H1 (cell line): ENCODE data around the gene C14orf119. TPM values are rescaled to one million over a fixed set of nuclear protein-coding genes. Genes with fewer than 3 reads are reported as not detected.

ENCODE experiments used
- CBX5 ChIP-seq: fragments of 300-800, 300-1000 bp; sonication (generic); IDR thresholded peaks from 2 replicates; pipeline ENCODE4 v1.7.1; 2016; ENCODE audit warnings: antibody characterized with exemption, low read length, low read depth
- CHD1 ChIP-seq: IDR thresholded peaks from 2 replicates; pipeline ENCODE4 v1.6.1; 2012; ENCODE audit warnings: low read depth, low read length, improper control_type of control experiment
- CREB1 ChIP-seq: IDR thresholded peaks from 2 replicates; pipeline ENCODE4 v1.6.1; 2012; ENCODE audit warnings: inconsistent platforms
- EGR1 ChIP-seq: IDR thresholded peaks from 2 replicates; pipeline ENCODE4 v1.6.1; 2011; ENCODE audit warnings: low read depth, low read length, borderline replicate concordance
- FOSL1 ChIP-seq: IDR thresholded peaks from 2 replicates; pipeline ENCODE4 v1.6.1; 2011; ENCODE audit warnings: mild to moderate bottlenecking, low read depth, low read length, moderate library complexity; ENCODE audit not compliant: insufficient read depth
- KDM5A ChIP-seq: fragments of 200-600 bp; IDR thresholded peaks from 2 replicates; pipeline ENCODE4 v1.7.1; 2012; ENCODE audit warnings: mild to moderate bottlenecking, low read length, inconsistent platforms, mixed read lengths
- MAFK ChIP-seq: IDR thresholded peaks from 2 replicates; pipeline ENCODE4 v1.6.1; 2012; ENCODE audit warnings: low read depth, mild to moderate bottlenecking, improper control_type of control experiment, low read length
- PHF8 ChIP-seq: fragments of 200-600 bp; sonication (generic); conservative IDR thresholded peaks from 2 replicates; pipeline ENCODE4 v1.7.1; 2012; ENCODE audit warnings: low read depth, mild to moderate bottlenecking, inconsistent platforms, low read length, moderate library complexity
- POLR2AphosphoS5 ChIP-seq: IDR thresholded peaks from 2 replicates; pipeline ENCODE4 v1.6.1; 2011; ENCODE audit warnings: low read depth, low read length
- RFX5 ChIP-seq: IDR thresholded peaks from 2 replicates; pipeline ENCODE4 v1.6.1; 2011; ENCODE audit warnings: low read depth, low read length, improper control_type of control experiment, borderline replicate concordance
- RXRA ChIP-seq: IDR thresholded peaks from 2 replicates; pipeline ENCODE4 v1.6.1; 2011; ENCODE audit warnings: low read depth, mild to moderate bottlenecking, low read length, moderate library complexity; ENCODE audit not compliant: insufficient read depth
- SIN3A ChIP-seq, 2 experiments: IDR thresholded peaks in 1 of 2; conservative IDR thresholded peaks in 1 of 2; 2 replicates each; pipeline ENCODE4 v1.6.1; 2011 to 2012; ENCODE audit warnings: low read length in 2 of 2, improper control_type of control experiment in 1 of 2, low read depth in 1 of 2, mild to moderate bottlenecking in 1 of 2
- SIRT6 ChIP-seq: IDR thresholded peaks from one replicate; pipeline ENCODE4 v1.7.1; 2012; ENCODE audit warnings: low read length, inconsistent platforms
- SIX5 ChIP-seq: IDR thresholded peaks from 2 replicates; pipeline ENCODE4 v1.6.1; 2011; ENCODE audit warnings: mild to moderate bottlenecking, low read depth, low read length
- SP1 ChIP-seq: IDR thresholded peaks from 2 replicates; pipeline ENCODE4 v1.6.1; 2011; ENCODE audit warnings: low read depth, low read length
- SP4 ChIP-seq: IDR thresholded peaks from 2 replicates; pipeline ENCODE4 v1.6.1; 2012; ENCODE audit warnings: low read length, inconsistent platforms
- SUZ12 ChIP-seq: fragments of 200-600 bp; sonication (generic); IDR thresholded peaks from 2 replicates; pipeline ENCODE4 v1.6.1; 2012; ENCODE audit warnings: mild to moderate bottlenecking, inconsistent platforms, low read length, moderate library complexity, mixed read lengths
- TAF1 ChIP-seq: IDR thresholded peaks from 2 replicates; pipeline ENCODE4 v1.6.1; 2011; ENCODE audit warnings: mild to moderate bottlenecking, low read depth, low read length
- TAF7 ChIP-seq: optimal IDR thresholded peaks from 2 replicates; pipeline ENCODE3; 2011; ENCODE audit warnings: low read depth, mild to moderate bottlenecking, inconsistent platforms, low read length, moderate library complexity, borderline replicate concordance
- TBP ChIP-seq: IDR thresholded peaks from 2 replicates; pipeline ENCODE4 v1.6.1; 2011; ENCODE audit warnings: low read depth, low read length, improper control_type of control experiment
- TCF12 ChIP-seq: IDR thresholded peaks from 2 replicates; pipeline ENCODE4 v1.6.1; 2011; ENCODE audit warnings: low read depth, mild to moderate bottlenecking, low read length
- polyA plus RNA-seq, 7 experiments: library from polyadenylated mRNA; depleted of rRNA in 3 of 7; stranded (reverse) in 5 of 7; unstranded in 2 of 7; fragments of >200 nt in 5 of 7; fragments of 200-250 nt in 2 of 7; gene quantifications; 1 replicate in 5 of 7; 2 replicates in 1 of 7; 4 replicates in 1 of 7; pipeline versions ENCODE4 v1.2.1 to v1.2.3, GENCODE V29; 2011 to 2013; ENCODE audit warnings: missing spikeins in 2 of 7, mixed read lengths in 2 of 7
- total RNA-seq: library from RNA; stranded (reverse); fragmentation: NEBNext Ultra II Directional; extraction: Animal tissue kit (Norgen Biotek cat#: 25700); gene quantifications from 2 replicates; pipeline ENCODE4 v1.2.1, GENCODE V29; 2021
- TF ChIP-seq, protein P1 (sequence below): IDR thresholded peaks from 2 replicates; pipeline ENCODE4 v1.6.1; 2012; ENCODE audit warnings: low read length, inconsistent platforms

Gene C14orf119
- total and polyA plus RNA-seq, 2 of the 8 experiments (the other 6 are each of a cell fraction or from before 2014, with no cell fraction given), result 78.1 to 94.0 TPM

DNA sequence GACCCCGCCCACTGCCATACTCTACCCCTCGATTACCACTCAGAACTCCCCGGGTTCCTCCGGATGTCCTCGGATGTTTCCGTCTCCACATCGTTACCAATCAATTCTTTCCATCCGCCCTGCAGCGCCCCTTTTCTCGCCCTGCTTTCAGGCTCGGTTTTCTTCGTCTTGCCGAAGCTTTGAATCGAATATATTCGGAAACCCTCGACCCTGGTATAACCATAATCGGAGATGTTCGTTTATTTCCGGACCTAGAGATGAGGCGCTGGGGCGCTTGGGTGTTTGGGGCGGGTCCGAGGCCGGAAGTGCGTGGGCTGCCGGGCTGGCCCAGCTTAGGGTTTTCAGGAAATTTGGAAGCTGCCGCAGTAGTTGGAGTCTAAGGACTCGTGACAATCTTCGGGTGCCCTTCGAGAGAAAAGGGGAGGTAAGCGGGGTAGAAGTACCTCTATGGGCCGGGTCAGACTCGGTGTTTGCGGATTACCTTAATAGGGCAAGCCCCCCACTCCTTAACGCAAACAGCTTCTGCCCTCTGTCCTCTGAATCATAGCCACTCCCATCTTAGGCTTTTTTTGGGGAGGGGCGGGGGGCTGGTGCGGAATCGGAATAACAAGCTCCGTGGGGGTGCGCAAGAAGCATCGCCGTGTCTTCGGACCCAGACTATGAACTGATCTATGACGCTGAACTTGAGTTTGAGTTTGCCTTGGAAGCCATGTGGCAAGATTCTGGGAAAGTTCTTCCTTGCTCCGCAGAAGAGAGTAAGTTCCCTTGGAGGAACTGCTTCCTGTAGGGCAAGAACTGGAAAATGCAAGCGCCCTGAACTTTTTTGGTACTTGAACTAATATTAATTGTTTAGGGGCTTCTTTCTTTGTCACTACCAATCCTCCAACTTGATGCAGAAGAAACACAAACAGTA is at the start of gene C14orf119 (continued):
- TF ChIP-seq, protein P1, sequence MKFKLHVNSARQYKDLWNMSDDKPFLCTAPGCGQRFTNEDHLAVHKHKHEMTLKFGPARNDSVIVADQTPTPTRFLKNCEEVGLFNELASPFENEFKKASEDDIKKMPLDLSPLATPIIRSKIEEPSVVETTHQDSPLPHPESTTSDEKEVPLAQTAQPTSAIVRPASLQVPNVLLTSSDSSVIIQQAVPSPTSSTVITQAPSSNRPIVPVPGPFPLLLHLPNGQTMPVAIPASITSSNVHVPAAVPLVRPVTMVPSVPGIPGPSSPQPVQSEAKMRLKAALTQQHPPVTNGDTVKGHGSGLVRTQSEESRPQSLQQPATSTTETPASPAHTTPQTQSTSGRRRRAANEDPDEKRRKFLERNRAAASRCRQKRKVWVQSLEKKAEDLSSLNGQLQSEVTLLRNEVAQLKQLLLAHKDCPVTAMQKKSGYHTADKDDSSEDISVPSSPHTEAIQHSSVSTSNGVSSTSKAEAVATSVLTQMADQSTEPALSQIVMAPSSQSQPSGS, result no peak
- no peak; the same call in 1 of the 2 replicates for TF ChIP-seq CHD1
- TF ChIP-seq EGR1, result peak; percentile 73; the same call in 1 of the 2 replicates
- no peak for TF ChIP-seq SIRT6
- TF ChIP-seq SIX5, result no peak
- no peak for TF ChIP-seq SUZ12
- no peak for TF ChIP-seq MAFK
- peak; percentile 57 for TF ChIP-seq TAF1
- TF ChIP-seq FOSL1, result no peak
- TF ChIP-seq SIN3A (conservative IDR thresholded peaks at IDR 0.05 in 1 of 2, IDR thresholded peaks at IDR 0.05 in 1 of 2; ENCODE audit: low read depth in 1 of 2, low read length in 2 of 2), result peak; percentile 71 to 79; a peak in 3 of 4 replicates
- TF ChIP-seq SP1, result peak; percentile 31; the same call in 1 of the 2 replicates
- TF ChIP-seq TCF12, result no peak
- peak; percentile 75 for TF ChIP-seq TAF7
- TF ChIP-seq RFX5, result no peak
- no peak for TF ChIP-seq RXRA
- 0 out of 2 replicates have a peak, but pooled peaks have one; percentile 24 for TF ChIP-seq CREB1
- peak; percentile 44 for TF ChIP-seq PHF8
- no peak for TF ChIP-seq CBX5
- no peak for TF ChIP-seq KDM5A
- TF ChIP-seq TBP, result peak; percentile 71
- TF ChIP-seq POLR2AphosphoS5, result peak; percentile 19
- TF ChIP-seq SP4, result peak; percentile 92
